OCI-LY7 (cell line): ENCODE data around the gene SNX20. TPM values are rescaled to one million over a fixed set of nuclear protein-coding genes. Genes with fewer than 3 reads are reported as not detected.

Experiments
- BruUV-seq: library from RNA; stranded (reverse); fragments of 400-500 nt; replicated peaks from 2 replicates; lab custom pipeline; 2021; lab: Mats Ljungman, UMichigan
- CTCF ChIA-PET: fragments of 300-600 bp; sonication (Branson Sonifier 250); formaldehyde crosslinking; loops from one replicate; lab custom pipeline; 2022; ENCODE audit warnings: antibody characterized with exemption; ENCODE audit not compliant: unreplicated experiment; lab: Charles Lee
- POLR2A ChIA-PET: fragments of 300-600 bp; sonication (Branson Sonifier 250); formaldehyde crosslinking; loops from one replicate; lab custom pipeline; 2022; ENCODE audit warnings: antibody characterized with exemption; lab: Charles Lee
- DNase-seq: peaks from one replicate; pipeline ENCODE4 v3.0.0-alpha.2; 2015; ENCODE audit warnings: low spot score
- H2AFZ ChIP-seq: fragments of 200-600 bp; sonication (generic), shearing (Covaris generic); 2 replicates; pipeline ENCODE4 v1.6.1; 2014; ENCODE audit warnings: mild to moderate bottlenecking, antibody characterized with exemption, low read length, moderate library complexity
- H3K27ac ChIP-seq: fragments of 200-600 bp; sonication (generic); 2 replicates; pipeline ENCODE4 v1.5.1; 2014; ENCODE audit warnings: mixed run types, low read depth, mild to moderate bottlenecking, moderate library complexity, low read length, inconsistent platforms; ENCODE audit not compliant: poor library complexity, severe bottlenecking
- H3K36me3 ChIP-seq: fragments of 200-600 bp; sonication (generic); 2 replicates; pipeline ENCODE4 v1.6.1; 2014; ENCODE audit warnings: mild to moderate bottlenecking, antibody characterized with exemption, low read length, moderate library complexity, mixed read lengths; ENCODE audit not compliant: insufficient read depth
- H3K4me1 ChIP-seq: fragments of 200-600 bp; sonication (generic); 2 replicates; pipeline ENCODE4 v1.5.1; 2014; ENCODE audit warnings: mild to moderate bottlenecking, low read length; ENCODE audit not compliant: insufficient read depth, poor library complexity, severe bottlenecking
- H3K4me2 ChIP-seq: fragments of 200-600 bp; sonication (generic); 2 replicates; pipeline ENCODE4 v1.6.1; 2014; ENCODE audit warnings: mild to moderate bottlenecking, low read length
- H3K4me3 ChIP-seq: fragments of 200-600 bp; sonication (generic); 2 replicates; pipeline ENCODE4 v1.5.1; 2014; ENCODE audit warnings: mild to moderate bottlenecking, low read depth, low read length; ENCODE audit not compliant: poor library complexity, severe bottlenecking
- H3K79me2 ChIP-seq: fragments of 200-600 bp; sonication (generic); 2 replicates; pipeline ENCODE4 v1.6.1; 2016; ENCODE audit warnings: low read depth, mild to moderate bottlenecking, low read length, moderate library complexity, mixed read lengths; ENCODE audit not compliant: insufficient read depth
- H3K9me2 ChIP-seq: fragments of 200-600 bp; sonication (generic); 2 replicates; pipeline ENCODE4 v1.6.1; 2016; ENCODE audit warnings: mild to moderate bottlenecking, low read length, mixed read lengths; ENCODE audit not compliant: insufficient read depth
- H3K9me3 ChIP-seq: fragments of 200-600 bp; sonication (generic); 2 replicates; pipeline ENCODE4 v1.6.1; 2014; ENCODE audit warnings: mild to moderate bottlenecking, mixed run types, low read length, mixed read lengths
- H4K20me1 ChIP-seq: fragments of 200-600 bp; sonication (generic); 2 replicates; pipeline ENCODE4 v1.6.1; 2014; ENCODE audit warnings: mild to moderate bottlenecking, antibody characterized with exemption, low read length, moderate library complexity, mixed read lengths; ENCODE audit not compliant: insufficient read depth
- CTCF ChIP-seq: fragments of 200-600 bp; sonication (generic); conservative IDR thresholded peaks from 2 replicates; pipeline ENCODE4 v1.5.1; 2014; ENCODE audit warnings: mild to moderate bottlenecking, antibody characterized with exemption, low read length, moderate library complexity, mixed read lengths
- EZH2phosphoT487 ChIP-seq: fragments of 200-600 bp; sonication (generic); IDR thresholded peaks from 2 replicates; pipeline ENCODE4 v1.6.1; 2018; ENCODE audit warnings: low read depth, borderline replicate concordance, mild to moderate bottlenecking, mixed run types, antibody characterized with exemption, low read length, moderate library complexity, mixed read lengths
- intact Hi-C: fragments of 100-400 bp; cut with micrococcal nuclease; formaldehyde crosslinking; loops from one replicate; pipeline ENCODE4 v1.10.0; 2022; ENCODE audit not compliant: unreplicated experiment
- total RNA-seq, 2 experiments: library from RNA; depleted of rRNA in 1 of 2; stranded (reverse); fragments of >200 nt in 1 of 2; shearing (Covaris generic) in 1 of 2; gene quantifications; 2 replicates each; pipeline ENCODE4 v1.2.3, GENCODE V29; 2014 to 2022

The SNX20 gene
- total RNA-seq, 2 experiments from 2014 or later, result 1.3 to 5.8 TPM

GRCh38 chr16:50628156-50628802 is 52.8 kb downstream of the SNX20 start:
- TF ChIP-seq EZH2phosphoT487, result no peak
- no peak for TF ChIP-seq CTCF
- Histone ChIP-seq H3K4me3 (no peak overlapping the region), H3K27ac (no peak overlapping the region), H3K4me1 (peaks cover 3% of the 10 kb centered on the region), H2AFZ (no peak overlapping the region), H3K36me3 (no peaks in the 10 kb centered on the region), H3K9me3 (no peaks in the 10 kb centered on the region), H3K4me2 (no peak overlapping the region), H3K9me2 (no peaks in the 10 kb centered on the region), H4K20me1 (no peaks in the 10 kb centered on the region), H3K79me2 (no peaks in the 10 kb centered on the region)
- ChIA-PET CTCF (no interaction called here), POLR2A (no interaction called here)
- no TSS peak for BruUV-seq
- DNase-seq, result no peak
- intact Hi-C loops, result no loop called here

- Histone ChIP-seq H3K4me2 (no peak overlapping the region), H3K9me3 (no peaks in the 10 kb centered on the region), H4K20me1 (no peaks in the 10 kb centered on the region), H3K36me3 (no peaks in the 10 kb centered on the region), H3K9me2 (no peaks in the 10 kb centered on the region), H3K4me3 (no peak overlapping the region), H3K79me2 (no peaks in the 10 kb centered on the region), H3K4me1 (peaks cover 3% of the 10 kb centered on the region), H2AFZ (no peak overlapping the region), H3K27ac (no peak overlapping the region)
- CTCF ChIA-PET, result no interaction called here
- DNase-seq, result peak; percentile 15
- no TSS peak for BruUV-seq
- POLR2A ChIA-PET, result no interaction called here
- peak; percentile 39 for TF ChIP-seq CTCF
- TF ChIP-seq EZH2phosphoT487, result no peak
- intact Hi-C loops, result no loop called here
These were observed 53.7 kb downstream of the SNX20 start for GRCh38 chr16:50627419-50627818.

GRCh38 chr16:50626868-50627267 is 54.2 kb downstream of the SNX20 start:
- Histone ChIP-seq H3K4me1 (peaks cover 3% of the 10 kb centered on the region), H3K79me2 (no peaks in the 10 kb centered on the region), H4K20me1 (no peaks in the 10 kb centered on the region), H3K9me3 (no peaks in the 10 kb centered on the region), H3K36me3 (no peaks in the 10 kb centered on the region), H3K4me3 (no peak overlapping the region), H3K27ac (no peak overlapping the region), H2AFZ (no peak overlapping the region), H3K9me2 (no peaks in the 10 kb centered on the region), H3K4me2 (no peak overlapping the region)
- CTCF ChIA-PET, result no interaction called here
- BruUV-seq, result no TSS peak
- POLR2A ChIA-PET, result no interaction called here
- intact Hi-C loops, result no loop called here
- no peak for DNase-seq
- no peak for TF ChIP-seq EZH2phosphoT487
- no peak for TF ChIP-seq CTCF
